GM20000 (cell line): Measurements from ENCODE around the gene ASAP2.

Experiments
- DNase-seq: peaks from one replicate; pipeline ENCODE4 v3.0.0; 2012; ENCODE audit warnings: low spot score
- CTCF ChIP-seq: IDR thresholded peaks from 2 replicates; pipeline ENCODE4 v1.5.1; 2012; ENCODE audit warnings: mild to moderate bottlenecking, control low read depth; ENCODE audit errors: extremely low read depth, missing control alignments

Gene ASAP2

GRCh38 chr2:9300829-9301453 lies 94.3 kb downstream of the ASAP2 start:
- DNase-seq: no peak
- TF ChIP-seq CTCF: no peak

- DNase-seq: no peak
- no peak for TF ChIP-seq CTCF
Observed at GRCh38 chr2:9302755-9303154, 96.1 kb downstream of the ASAP2 start.

GRCh38 chr2:9303528-9304225 lies 97.1 kb downstream of the ASAP2 start:
- no peak for DNase-seq
- no peak for TF ChIP-seq CTCF

GRCh38 chr2:9306911-9307310 lies 100.3 kb downstream of the ASAP2 start:
- TF ChIP-seq CTCF: no peak
- DNase-seq: no peak

GRCh38 chr2:9307535-9307934 lies 100.9 kb downstream of the ASAP2 start:
- no peak for DNase-seq
- TF ChIP-seq CTCF: no peak

GRCh38 chr2:9308186-9308955 lies 101.8 kb downstream of the ASAP2 start:
- DNase-seq: no peak
- TF ChIP-seq CTCF: no peak

- TF ChIP-seq CTCF: no peak
- DNase-seq: no peak
Observed at GRCh38 chr2:9309147-9309546, 102.5 kb downstream of the ASAP2 start.
